Breast epithelium (tissue), 3 donors: ENCODE data around the gene PYURF.

Experiments
- POLR2A ChIP-seq: fragments of 450-650 bp; IDR thresholded peaks from one replicate; pipeline ENCODE4 v1.6.1; 2016; ENCODE audit warnings: antibody characterized with exemption, mild to moderate bottlenecking, moderate library complexity
- POLR2AphosphoS5 ChIP-seq, 3 donors: sonication (generic); formaldehyde crosslinking; IDR thresholded peaks; one replicate each; pipeline ENCODE4 v1.6.1; 2017; ENCODE audit warnings: antibody characterized with exemption in 3 of 3
- TF ChIP-seq, protein P1 (sequence below), 3 donors: fragments of 450-650 bp; IDR thresholded peaks; one replicate each; pipeline ENCODE4 v1.5.1; 2016 to 2017; ENCODE audit warnings: antibody characterized with exemption in 3 of 3, mild to moderate bottlenecking in 3 of 3, moderate library complexity in 3 of 3

DNA sequence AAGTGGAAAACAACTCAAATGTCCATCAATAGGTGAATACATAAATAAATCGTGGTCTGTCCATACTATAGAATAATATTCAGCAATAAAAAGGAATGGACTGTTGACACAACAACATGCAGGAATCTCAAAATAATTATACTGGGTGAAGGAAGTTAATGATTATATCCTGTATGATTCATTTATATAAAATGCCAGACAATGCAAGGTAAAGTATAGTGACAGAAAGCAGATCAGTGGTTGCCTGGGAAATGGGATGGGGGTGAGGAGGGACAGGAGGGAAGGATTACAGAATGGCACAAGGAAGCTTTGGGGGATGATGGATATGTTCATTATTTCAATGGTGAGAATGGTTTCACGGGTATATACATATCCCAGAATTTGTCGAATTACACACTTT is 12.3 kb downstream of the PYURF start:
- TF ChIP-seq, protein P1, sequence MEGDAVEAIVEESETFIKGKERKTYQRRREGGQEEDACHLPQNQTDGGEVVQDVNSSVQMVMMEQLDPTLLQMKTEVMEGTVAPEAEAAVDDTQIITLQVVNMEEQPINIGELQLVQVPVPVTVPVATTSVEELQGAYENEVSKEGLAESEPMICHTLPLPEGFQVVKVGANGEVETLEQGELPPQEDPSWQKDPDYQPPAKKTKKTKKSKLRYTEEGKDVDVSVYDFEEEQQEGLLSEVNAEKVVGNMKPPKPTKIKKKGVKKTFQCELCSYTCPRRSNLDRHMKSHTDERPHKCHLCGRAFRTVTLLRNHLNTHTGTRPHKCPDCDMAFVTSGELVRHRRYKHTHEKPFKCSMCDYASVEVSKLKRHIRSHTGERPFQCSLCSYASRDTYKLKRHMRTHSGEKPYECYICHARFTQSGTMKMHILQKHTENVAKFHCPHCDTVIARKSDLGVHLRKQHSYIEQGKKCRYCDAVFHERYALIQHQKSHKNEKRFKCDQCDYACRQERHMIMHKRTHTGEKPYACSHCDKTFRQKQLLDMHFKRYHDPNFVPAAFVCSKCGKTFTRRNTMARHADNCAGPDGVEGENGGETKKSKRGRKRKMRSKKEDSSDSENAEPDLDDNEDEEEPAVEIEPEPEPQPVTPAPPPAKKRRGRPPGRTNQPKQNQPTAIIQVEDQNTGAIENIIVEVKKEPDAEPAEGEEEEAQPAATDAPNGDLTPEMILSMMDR (IDR thresholded peaks at IDR 0.05), result no peak
- no peak for TF ChIP-seq POLR2AphosphoS5 (IDR thresholded peaks at IDR 0.05)
- no peak for TF ChIP-seq POLR2A
